Fibroblast of the aortic adventitia (primary cell): ENCODE results near the gene LRP1B. TPM values are rescaled to one million over a fixed set of nuclear protein-coding genes. Genes with fewer than 3 reads are reported as not detected.
"Not testable (repeated sequence)": the region's sequence is repeated elsewhere in the genome, so short reads cannot be mapped to it uniquely, and the experiment has no call there.

ENCODE experiments used
- DNase-seq: peaks from one replicate; pipeline ENCODE4 v3.0.0-alpha.2; 2010; ENCODE audit warnings: low read depth
- H3K4me3 ChIP-seq: 2 replicates; pipeline ENCODE4 v1.5.1; 2011; ENCODE audit warnings: low read depth, mild to moderate bottlenecking, control low read depth, low read length, moderate library complexity
- total RNA-seq: library from RNA; depleted of rRNA; stranded (reverse); fragments of >200 nt; gene quantifications from 2 replicates; pipeline ENCODE4 v1.2.3, GENCODE V29; 2012; ENCODE audit warnings: low replicate concordance
- TF ChIP-seq, protein P1 (sequence below): IDR thresholded peaks from 2 replicates; pipeline ENCODE4 v1.5.1; 2011; ENCODE audit warnings: mild to moderate bottlenecking, low read length, control low read depth, inconsistent platforms; ENCODE audit not compliant: insufficient read depth

LRP1B gene
- total RNA-seq, 1 donor, result 0.36 TPM

- TF ChIP-seq, protein P1, sequence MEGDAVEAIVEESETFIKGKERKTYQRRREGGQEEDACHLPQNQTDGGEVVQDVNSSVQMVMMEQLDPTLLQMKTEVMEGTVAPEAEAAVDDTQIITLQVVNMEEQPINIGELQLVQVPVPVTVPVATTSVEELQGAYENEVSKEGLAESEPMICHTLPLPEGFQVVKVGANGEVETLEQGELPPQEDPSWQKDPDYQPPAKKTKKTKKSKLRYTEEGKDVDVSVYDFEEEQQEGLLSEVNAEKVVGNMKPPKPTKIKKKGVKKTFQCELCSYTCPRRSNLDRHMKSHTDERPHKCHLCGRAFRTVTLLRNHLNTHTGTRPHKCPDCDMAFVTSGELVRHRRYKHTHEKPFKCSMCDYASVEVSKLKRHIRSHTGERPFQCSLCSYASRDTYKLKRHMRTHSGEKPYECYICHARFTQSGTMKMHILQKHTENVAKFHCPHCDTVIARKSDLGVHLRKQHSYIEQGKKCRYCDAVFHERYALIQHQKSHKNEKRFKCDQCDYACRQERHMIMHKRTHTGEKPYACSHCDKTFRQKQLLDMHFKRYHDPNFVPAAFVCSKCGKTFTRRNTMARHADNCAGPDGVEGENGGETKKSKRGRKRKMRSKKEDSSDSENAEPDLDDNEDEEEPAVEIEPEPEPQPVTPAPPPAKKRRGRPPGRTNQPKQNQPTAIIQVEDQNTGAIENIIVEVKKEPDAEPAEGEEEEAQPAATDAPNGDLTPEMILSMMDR, result no peak
- DNase-seq, result no peak
- H3K4me3 ChIP-seq, result no peak overlapping the region
Observed at GRCh38 chr2:141835103-141835502, 295.7 kb downstream of the LRP1B start.

GRCh38 chr2:141828761-141829160, 302.1 kb downstream of the LRP1B start:
- H3K4me3 ChIP-seq, result no peak overlapping the region
- DNase-seq, result no peak
- TF ChIP-seq, protein P1, result no peak

DNA sequence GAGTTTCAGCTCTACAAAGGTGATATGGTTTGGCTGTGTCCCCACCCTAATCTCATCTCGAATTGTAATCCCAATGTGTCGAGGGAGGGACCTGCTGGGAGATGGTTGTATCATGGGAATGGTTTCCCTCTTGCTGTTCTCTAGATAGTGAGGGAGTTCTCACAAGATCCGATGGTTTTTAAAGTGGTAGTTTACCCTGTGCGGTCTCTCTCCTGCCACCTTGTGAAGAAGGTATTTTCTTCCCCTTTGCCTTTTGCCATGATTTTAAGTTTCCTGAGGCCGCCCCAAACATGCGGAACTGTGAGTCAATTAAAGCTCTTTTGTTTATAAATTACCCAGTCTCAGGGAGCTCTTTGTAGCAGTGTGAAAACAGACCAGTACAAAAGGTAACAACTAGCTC, 306.0 kb downstream of the LRP1B start:
- TF ChIP-seq, protein P1, result no peak
- no peak for DNase-seq
- H3K4me3 ChIP-seq, result no peak overlapping the region

GRCh38 chr2:141820893-141821292, 309.9 kb downstream of the LRP1B start:
- TF ChIP-seq, protein P1, result no peak
- DNase-seq, result no peak
- no peak overlapping the region for H3K4me3 ChIP-seq

DNA sequence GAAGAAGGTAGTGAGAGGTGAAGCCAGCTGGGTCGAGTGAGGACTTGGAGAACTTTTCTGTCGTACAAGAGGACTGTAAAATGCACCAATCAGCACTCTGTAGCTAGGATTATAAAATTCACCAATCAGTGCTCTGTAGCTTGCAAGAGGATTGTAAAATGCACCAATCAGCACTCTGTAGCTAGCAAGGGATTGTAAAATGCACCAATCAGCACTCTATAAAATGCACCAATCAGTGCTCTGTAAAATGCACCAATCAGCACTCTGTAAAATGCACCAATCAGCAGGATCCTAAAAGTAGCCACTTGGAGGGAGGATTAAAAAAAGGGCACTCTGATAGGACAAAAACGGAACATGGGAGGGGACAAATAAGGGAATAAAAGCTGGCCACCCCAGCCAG, 315.5 kb downstream of the LRP1B start:
- not testable (repeated sequence) for H3K4me3 ChIP-seq, DNase-seq

- TF ChIP-seq, protein P1, result no peak
- no peak overlapping the region for H3K4me3 ChIP-seq
- no peak for DNase-seq
Observed at GRCh38 chr2:141814150-141814549, 316.7 kb downstream of the LRP1B start.

- no peak for DNase-seq
- no peak overlapping the region for H3K4me3 ChIP-seq
- TF ChIP-seq, protein P1, result no peak
Observed at GRCh38 chr2:141810148-141810547, 320.7 kb downstream of the LRP1B start.
